ENCODE results near the gene COQ10B. TPM values are rescaled to one million over a fixed set of nuclear protein-coding genes. Genes with fewer than 3 reads are reported as not detected.
A peak's percentile ranks its signal among the peaks of the same experiment; 100 is the strongest.

The COQ10B gene
- total RNA-seq, 2 experiments from 2014 or later = 5.0 to 12.2 TPM

GRCh38 chr2:197453914-197454398, 604 bp downstream of the COQ10B start:
- H3K27ac ChIP-seq (ENCODE audit: low read depth, low read length, poor library complexity, severe bottlenecking) = peak overlapping the region; percentile 72
- peak overlapping the region; percentile 82 for H2AFZ ChIP-seq (ENCODE audit: low read length)
- peak overlapping the region; percentile 70 for H3K4me2 ChIP-seq (ENCODE audit: low read length)
- ChIA-PET CTCF (ENCODE audit: unreplicated experiment) (no interaction called here), POLR2A (interaction anchor here (0.6 to 3.5 kb wide), 4 partner anchors 16 to 314 kb away, joined by 3 to 41 read pairs (median 4); partner anchors contain the start of gene SF3B1)
- peak overlapping the region; percentile 84 for H3K4me3 ChIP-seq (ENCODE audit: low read depth, low read length, poor library complexity, severe bottlenecking)
- intact Hi-C loops (cut with micrococcal nuclease; ENCODE audit: unreplicated experiment) = loop anchor here (1.0 to 5.0 kb wide), 4 partner anchors 19 to 253 kb away; partner anchors contain the start of genes HSPE1, MARS2 and SF3B1
- no TSS peak for BruUV-seq (replicated peaks)
- H4K20me1 ChIP-seq (ENCODE audit: insufficient read depth, low read length) = no peaks in the 10 kb centered on the region
- H3K9me2 ChIP-seq (ENCODE audit: insufficient read depth, low read length) = no peaks in the 10 kb centered on the region
- peaks cover 17% of the 10 kb centered on the region for H3K4me1 ChIP-seq (ENCODE audit: insufficient read depth, low read length, poor library complexity, severe bottlenecking)
- DNase-seq (ENCODE audit: low spot score) = no peak
- no peaks in the 10 kb centered on the region for H3K9me3 ChIP-seq (ENCODE audit: low read length)
- H3K79me2 ChIP-seq (ENCODE audit: insufficient read depth, low read depth, low read length) = peaks cover 46% of the 10 kb centered on the region
- TF ChIP-seq, protein P1, sequence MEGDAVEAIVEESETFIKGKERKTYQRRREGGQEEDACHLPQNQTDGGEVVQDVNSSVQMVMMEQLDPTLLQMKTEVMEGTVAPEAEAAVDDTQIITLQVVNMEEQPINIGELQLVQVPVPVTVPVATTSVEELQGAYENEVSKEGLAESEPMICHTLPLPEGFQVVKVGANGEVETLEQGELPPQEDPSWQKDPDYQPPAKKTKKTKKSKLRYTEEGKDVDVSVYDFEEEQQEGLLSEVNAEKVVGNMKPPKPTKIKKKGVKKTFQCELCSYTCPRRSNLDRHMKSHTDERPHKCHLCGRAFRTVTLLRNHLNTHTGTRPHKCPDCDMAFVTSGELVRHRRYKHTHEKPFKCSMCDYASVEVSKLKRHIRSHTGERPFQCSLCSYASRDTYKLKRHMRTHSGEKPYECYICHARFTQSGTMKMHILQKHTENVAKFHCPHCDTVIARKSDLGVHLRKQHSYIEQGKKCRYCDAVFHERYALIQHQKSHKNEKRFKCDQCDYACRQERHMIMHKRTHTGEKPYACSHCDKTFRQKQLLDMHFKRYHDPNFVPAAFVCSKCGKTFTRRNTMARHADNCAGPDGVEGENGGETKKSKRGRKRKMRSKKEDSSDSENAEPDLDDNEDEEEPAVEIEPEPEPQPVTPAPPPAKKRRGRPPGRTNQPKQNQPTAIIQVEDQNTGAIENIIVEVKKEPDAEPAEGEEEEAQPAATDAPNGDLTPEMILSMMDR (conservative IDR thresholded peaks at IDR 0.05; ENCODE audit: low read length) = no peak
- no peak for TF ChIP-seq EZH2phosphoT487 (IDR thresholded peaks at IDR 0.05; ENCODE audit: borderline replicate concordance, low read depth, low read length)
- peaks cover 7% of the 10 kb centered on the region; the same call in 1 of the 2 replicates for H3K36me3 ChIP-seq (ENCODE audit: insufficient read depth, low read length)

GRCh38 chr2:197454923-197455322, 1.6 kb downstream of the COQ10B start:
- Histone ChIP-seq H3K36me3 (ENCODE audit: insufficient read depth, low read length) (peaks cover 14% of the 10 kb centered on the region), H3K4me2 (ENCODE audit: low read length) (peak overlapping the region; percentile 70), H3K9me2 (ENCODE audit: insufficient read depth, low read length) (no peaks in the 10 kb centered on the region), H4K20me1 (ENCODE audit: insufficient read depth, low read length) (no peaks in the 10 kb centered on the region), H3K9me3 (ENCODE audit: low read length) (no peaks in the 10 kb centered on the region), H2AFZ (ENCODE audit: low read length) (no peak overlapping the region), H3K27ac (ENCODE audit: low read depth, low read length, poor library complexity, severe bottlenecking) (no peak overlapping the region), H3K4me3 (ENCODE audit: low read depth, low read length, poor library complexity, severe bottlenecking) (peak overlapping the region; percentile 84), H3K4me1 (ENCODE audit: insufficient read depth, low read length, poor library complexity, severe bottlenecking) (peaks cover 17% of the 10 kb centered on the region), H3K79me2 (ENCODE audit: insufficient read depth, low read depth, low read length) (peaks cover 47% of the 10 kb centered on the region)
- POLR2A ChIA-PET = interaction anchor here (0.6 to 1.0 kb wide), 2 partner anchors 18 to 45 kb away, joined by 3 read pairs; partner anchors contain the start of genes HSPD1 and HSPE1
- CTCF ChIA-PET (ENCODE audit: unreplicated experiment) = no interaction called here
- DNase-seq (ENCODE audit: low spot score) = no peak
- intact Hi-C loops (cut with micrococcal nuclease; ENCODE audit: unreplicated experiment) = loop anchor here (5.0 kb wide), 1 partner anchor 252 kb away; the partner anchor contains the start of gene MARS2
- TF ChIP-seq EZH2phosphoT487 (IDR thresholded peaks at IDR 0.05; ENCODE audit: borderline replicate concordance, low read depth, low read length) = no peak
- TF ChIP-seq, protein P1 (conservative IDR thresholded peaks at IDR 0.05; ENCODE audit: low read length) = no peak
- no TSS peak for BruUV-seq (replicated peaks)

GRCh38 chr2:197455428-197455827, 2.1 kb downstream of the COQ10B start:
- POLR2A ChIA-PET = interaction anchor here (0.6 to 1.0 kb wide), 2 partner anchors 18 to 44 kb away, joined by 3 read pairs; partner anchors contain the start of genes HSPD1 and HSPE1
- Histone ChIP-seq H3K9me2 (ENCODE audit: insufficient read depth, low read length) (no peaks in the 10 kb centered on the region), H3K4me2 (ENCODE audit: low read length) (peak overlapping the region; percentile 70; the same call in 1 of the 2 replicates), H4K20me1 (ENCODE audit: insufficient read depth, low read length) (no peaks in the 10 kb centered on the region), H3K9me3 (ENCODE audit: low read length) (no peaks in the 10 kb centered on the region), H3K36me3 (ENCODE audit: insufficient read depth, low read length) (peaks cover 19% of the 10 kb centered on the region), H2AFZ (ENCODE audit: low read length) (no peak overlapping the region), H3K4me1 (ENCODE audit: insufficient read depth, low read length, poor library complexity, severe bottlenecking) (peaks cover 17% of the 10 kb centered on the region), H3K4me3 (ENCODE audit: low read depth, low read length, poor library complexity, severe bottlenecking) (no peak overlapping the region), H3K27ac (ENCODE audit: low read depth, low read length, poor library complexity, severe bottlenecking) (no peak overlapping the region), H3K79me2 (ENCODE audit: insufficient read depth, low read depth, low read length) (peaks cover 47% of the 10 kb centered on the region)
- no peak for TF ChIP-seq EZH2phosphoT487 (IDR thresholded peaks at IDR 0.05; ENCODE audit: borderline replicate concordance, low read depth, low read length)
- TF ChIP-seq, protein P1 (conservative IDR thresholded peaks at IDR 0.05; ENCODE audit: low read length) = no peak
- CTCF ChIA-PET (ENCODE audit: unreplicated experiment) = no interaction called here
- no TSS peak for BruUV-seq (replicated peaks)
- DNase-seq (ENCODE audit: low spot score) = no peak
- intact Hi-C loops (cut with micrococcal nuclease; ENCODE audit: unreplicated experiment) = no loop called here
